ENCODE data around the gene TDRD5.

The TDRD5 gene

DNA sequence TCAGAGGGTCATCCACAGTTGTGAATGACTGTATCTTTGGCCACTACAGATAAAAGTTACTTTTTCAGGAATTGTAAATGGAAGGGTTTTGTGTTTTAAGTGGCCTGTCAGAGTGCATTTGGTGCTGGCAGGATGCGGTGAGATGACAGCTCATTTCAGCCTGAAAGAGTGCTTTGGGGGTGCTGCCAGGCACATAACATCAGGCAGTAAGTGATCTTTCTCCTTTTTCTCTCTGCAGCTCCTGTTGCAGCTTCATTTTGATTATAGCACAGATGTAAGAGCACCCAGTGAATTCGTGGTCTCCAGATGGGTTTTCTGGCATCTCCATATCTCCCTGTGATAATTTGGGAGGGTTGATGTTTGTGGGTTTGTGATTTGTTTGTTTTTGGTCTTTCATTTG lies 136.6 kb downstream of the TDRD5 start:
- CTCF ChIA-PET, result interaction anchor here (1.0 to 3.8 kb wide), 6 partner anchors 9 to 451 kb away, joined by 3 to 21 read pairs (median 8); no protein-coding TSS in a partner anchor
- TF ChIP-seq, protein P1, sequence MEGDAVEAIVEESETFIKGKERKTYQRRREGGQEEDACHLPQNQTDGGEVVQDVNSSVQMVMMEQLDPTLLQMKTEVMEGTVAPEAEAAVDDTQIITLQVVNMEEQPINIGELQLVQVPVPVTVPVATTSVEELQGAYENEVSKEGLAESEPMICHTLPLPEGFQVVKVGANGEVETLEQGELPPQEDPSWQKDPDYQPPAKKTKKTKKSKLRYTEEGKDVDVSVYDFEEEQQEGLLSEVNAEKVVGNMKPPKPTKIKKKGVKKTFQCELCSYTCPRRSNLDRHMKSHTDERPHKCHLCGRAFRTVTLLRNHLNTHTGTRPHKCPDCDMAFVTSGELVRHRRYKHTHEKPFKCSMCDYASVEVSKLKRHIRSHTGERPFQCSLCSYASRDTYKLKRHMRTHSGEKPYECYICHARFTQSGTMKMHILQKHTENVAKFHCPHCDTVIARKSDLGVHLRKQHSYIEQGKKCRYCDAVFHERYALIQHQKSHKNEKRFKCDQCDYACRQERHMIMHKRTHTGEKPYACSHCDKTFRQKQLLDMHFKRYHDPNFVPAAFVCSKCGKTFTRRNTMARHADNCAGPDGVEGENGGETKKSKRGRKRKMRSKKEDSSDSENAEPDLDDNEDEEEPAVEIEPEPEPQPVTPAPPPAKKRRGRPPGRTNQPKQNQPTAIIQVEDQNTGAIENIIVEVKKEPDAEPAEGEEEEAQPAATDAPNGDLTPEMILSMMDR (IDR thresholded peaks at IDR 0.05; ENCODE audit: control extremely low read depth, extremely low read depth, low read depth, missing control alignments), result no peak
- DNase-seq (ENCODE audit: extremely low spot score), result no peak
- POLR2A ChIA-PET, result no interaction called here

DNA sequence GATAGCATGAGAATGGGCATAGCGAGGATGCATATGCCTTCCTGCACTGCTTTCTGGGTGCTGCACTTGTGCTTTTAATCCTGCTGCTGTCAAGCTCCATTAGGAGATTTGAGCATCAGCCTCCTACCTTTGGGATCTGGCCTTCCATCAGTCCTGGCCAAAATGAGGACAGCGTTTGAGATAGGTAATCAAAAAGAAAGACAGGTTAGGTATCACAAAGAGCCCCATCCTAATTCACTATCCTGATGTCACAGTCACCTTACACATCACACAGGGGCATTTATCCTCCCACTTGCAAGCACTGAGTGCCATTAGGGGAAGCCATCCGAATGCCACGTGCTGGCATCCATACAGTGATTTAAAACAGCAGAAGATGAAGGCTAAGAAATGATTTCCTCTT lies 138.2 kb downstream of the TDRD5 start:
- TF ChIP-seq, protein P1 (IDR thresholded peaks at IDR 0.05; ENCODE audit: control extremely low read depth, extremely low read depth, low read depth, missing control alignments), result no peak
- ChIA-PET POLR2A (interaction anchor here (0.6 kb wide), 1 partner anchor 773 kb away, joined by 3 read pairs; no protein-coding TSS in a partner anchor), CTCF (interaction anchor here (0.7 to 2.9 kb wide), 5 partner anchors 9 to 85 kb away, joined by 4 to 11 read pairs (median 8); no protein-coding TSS in a partner anchor)
- DNase-seq (ENCODE audit: extremely low spot score), result no peak

DNA sequence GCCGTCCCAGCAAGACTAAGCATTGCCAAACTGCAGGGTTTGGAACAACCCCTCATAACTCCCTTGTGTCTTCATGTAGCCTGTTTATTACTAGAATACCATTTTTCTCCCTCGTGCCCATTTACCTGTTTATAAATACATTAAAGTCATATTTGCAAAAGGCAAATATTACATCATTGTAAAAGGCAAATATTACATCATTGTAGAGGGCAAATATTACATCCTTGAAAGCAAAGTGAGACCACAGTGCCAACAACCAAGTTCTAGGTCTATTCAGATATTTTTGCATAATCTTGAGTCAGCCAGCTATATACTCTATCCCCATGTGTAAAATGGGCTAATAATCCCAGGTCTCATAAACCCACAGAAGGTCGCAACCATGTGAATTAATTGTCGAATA lies 140.0 kb downstream of the TDRD5 start:
- ChIA-PET POLR2A (no interaction called here), CTCF (interaction anchor here (1.3 to 1.6 kb wide), 4 partner anchors 10 to 84 kb away, joined by 3 to 8 read pairs (median 5); no protein-coding TSS in a partner anchor)
- no peak for DNase-seq (ENCODE audit: extremely low spot score)

More for the DNA sequence above, 140.0 kb downstream of the TDRD5 start:
- TF ChIP-seq, protein P1 (IDR thresholded peaks at IDR 0.05; ENCODE audit: control extremely low read depth, extremely low read depth, low read depth, missing control alignments), result no peak
